NCI-H2107 (cell line): ENCODE data around the gene SPINK14.

Source experiments
- DNase-seq: peaks from one replicate; lab custom pipeline; 2025; lab: John Stamatoyannopoulos, UW

The SPINK14 gene, protein sequence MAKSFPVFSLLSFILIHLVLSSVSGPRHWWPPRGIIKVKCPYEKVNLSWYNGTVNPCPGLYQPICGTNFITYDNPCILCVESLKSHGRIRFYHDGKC

DNA sequence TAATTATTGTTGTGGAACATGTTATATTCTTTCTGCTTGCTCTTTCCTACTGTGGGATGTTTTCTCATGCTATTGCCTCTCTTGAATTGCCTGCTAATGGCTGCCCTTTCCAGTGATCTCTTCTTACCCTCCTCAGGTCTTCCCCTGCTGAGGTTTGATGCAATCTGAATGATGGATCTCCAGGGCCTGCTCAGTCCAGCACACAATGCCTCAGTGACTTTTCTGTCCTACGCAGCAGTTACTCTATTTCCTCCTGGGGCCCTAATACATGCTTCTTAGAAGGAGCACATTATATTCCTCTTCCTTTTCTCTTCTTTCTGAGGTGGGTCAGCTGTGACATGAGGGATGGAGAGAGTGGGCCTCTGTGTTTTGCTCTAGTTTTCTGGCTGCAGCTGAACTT is at the start of gene SPINK14:
Gene SPINK14, plus strand, starts transcription at position 301 of the 400 bp plus-strand sequence. CDS start 1,187 bp downstream, outside the sequence.
- no peak for DNase-seq

DNA sequence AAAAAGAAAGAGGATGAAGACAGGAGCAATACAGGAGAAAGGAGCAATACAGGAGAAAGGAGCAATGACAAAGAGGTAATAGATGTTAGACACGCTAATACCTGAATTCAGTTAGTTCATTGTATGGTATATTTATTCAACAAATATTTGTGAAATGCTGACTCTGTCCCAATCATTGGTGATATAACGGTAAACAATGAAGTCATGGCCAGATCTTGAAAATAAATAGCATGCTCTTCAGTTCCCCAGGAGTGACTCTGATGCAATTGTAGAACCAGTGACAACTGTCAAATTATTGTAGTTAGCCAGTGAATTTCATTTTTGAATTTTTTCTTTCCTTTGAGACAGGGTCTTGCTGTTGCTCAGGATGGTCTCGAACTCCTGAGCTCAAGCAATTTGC is 48.0 kb upstream of the SPINK14 start:
- no peak for DNase-seq

DNA sequence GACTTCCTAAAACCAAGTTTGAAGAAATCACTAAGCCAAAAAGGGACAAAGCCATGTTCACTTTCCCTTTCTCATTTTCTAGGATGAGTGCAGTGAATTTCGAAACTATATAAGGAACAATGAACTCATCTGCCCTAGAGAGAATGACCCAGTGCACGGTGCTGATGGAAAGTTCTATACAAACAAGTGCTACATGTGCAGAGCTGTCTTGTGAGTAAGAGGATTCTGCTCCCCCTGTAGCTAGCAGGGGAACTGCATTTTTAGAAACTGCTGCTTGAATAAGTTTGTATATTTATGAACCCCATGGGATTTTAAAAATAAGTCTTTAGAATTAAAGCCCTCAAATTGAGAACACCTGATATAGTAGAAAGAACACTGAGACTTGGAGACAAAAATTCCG is 42.7 kb upstream of the SPINK14 start:
- DNase-seq: no peak

DNA sequence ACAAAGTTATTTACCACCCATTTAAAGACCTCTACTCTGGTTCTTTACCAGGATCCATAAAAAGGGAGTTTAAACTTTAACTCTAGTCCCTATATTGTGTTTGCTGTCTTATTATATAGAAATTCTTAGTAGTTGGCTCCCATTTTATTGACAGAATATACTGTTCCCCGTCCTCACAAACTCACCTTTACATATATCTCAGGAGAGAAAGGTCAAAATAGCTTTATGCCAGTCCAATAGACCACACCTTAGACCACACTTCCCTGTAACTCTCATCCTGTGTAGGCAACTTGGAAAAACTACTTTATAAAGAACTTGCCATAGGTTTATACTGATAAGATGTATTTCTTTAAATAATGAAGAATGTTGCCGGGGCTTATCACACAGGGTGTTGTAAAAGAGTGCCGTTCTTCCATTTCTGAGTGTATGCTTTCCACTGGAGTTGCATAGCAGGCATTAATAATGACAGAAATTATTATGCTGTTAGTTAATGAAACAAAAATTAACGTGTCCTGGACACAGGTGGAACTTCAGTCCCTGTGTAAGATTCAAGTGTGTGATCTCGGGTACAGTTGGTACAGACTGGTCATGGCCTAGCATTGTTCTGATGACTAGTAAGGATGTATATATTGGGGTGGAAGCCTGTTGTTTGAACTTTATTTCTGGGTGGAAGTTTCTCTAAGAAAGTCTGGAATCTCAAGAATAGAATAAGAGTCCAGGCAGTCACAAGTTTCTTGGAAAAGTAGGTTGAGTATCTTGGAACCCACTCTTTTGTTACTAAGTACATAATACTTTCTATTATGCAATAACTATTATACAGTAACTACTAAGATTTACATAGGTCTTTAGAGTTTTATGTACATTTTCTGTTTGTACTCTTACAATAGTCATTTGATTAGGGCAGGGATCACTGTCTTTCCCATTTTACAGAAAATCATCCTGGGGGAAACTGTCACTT is 33.0 kb upstream of the SPINK14 start:
- DNase-seq: no peak

DNA sequence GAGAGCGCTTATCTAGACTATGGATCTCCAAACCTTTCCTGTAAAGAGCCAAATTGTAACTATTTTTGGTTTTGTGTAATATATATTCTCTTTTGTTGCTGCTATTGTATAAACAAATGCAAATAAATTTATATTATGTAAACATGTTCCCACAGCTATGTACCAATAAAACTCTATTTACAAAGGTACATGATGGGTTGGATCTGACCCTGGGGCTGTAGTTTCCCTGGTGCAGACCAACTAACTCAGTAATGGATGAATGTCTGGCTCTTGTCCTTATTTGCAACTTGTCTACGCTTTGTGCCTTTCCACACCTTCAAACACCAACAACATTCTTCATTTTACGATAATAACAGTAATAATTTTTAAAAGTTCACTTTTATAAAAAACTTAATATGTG is 27.5 kb upstream of the SPINK14 start:
- no peak for DNase-seq

DNA sequence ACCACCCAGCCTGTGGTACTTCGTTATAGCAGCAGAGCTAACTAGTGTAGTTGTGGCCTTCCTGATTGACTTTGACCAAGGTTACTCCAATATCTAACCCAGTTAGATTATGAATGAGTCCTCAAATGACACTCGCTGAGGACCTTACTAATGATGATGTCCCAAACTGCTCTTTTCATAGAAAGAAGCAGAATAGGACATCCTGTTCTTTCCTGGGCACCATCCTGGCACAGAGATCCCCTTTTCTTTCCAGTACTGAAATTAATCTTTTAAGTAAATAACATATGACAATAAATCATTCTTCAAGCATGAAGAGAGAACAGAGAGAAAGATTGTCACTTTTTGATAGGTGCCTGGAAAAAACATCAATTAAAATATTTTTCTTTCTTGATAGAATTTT is 26.7 kb upstream of the SPINK14 start:
- no peak for DNase-seq

DNA sequence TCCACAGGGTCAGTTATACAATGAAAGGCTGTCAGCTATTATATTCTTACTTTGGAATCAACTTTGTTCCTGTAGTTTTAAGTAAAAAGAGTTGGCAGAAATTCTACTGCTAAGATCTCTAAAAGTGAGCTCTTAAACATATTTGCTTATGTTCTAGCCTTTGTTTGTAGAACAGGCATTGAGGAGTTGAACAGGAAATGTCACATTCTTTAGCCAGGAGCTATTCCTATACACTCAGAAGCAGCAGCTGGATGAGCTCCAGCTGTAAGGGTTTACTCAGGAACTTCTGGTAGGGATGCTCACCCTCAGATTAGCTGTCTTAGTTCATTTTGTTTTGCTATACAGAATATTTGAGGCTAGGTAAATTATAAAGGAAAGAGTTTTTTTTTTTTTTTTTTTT is 22.4 kb upstream of the SPINK14 start:
- DNase-seq: no peak

DNA sequence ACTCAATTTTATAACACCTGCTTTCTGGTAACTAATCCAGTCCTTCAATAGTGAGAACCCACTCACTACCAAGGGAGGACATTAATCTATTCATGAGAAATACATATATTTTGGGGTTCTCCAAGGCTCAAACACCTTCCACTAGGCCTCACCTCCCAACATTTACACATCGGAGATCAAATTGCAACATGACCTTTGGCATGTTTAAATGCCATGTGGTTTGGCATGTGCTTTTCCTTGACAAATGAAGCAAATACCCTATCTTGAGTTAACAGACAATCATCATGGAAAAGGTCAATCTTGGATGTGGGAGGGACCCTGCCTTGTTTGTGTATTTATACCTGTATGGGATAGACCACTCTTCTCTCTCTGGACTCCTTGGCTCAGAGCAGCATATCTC is 21.9 kb upstream of the SPINK14 start:
- DNase-seq: no peak

DNA sequence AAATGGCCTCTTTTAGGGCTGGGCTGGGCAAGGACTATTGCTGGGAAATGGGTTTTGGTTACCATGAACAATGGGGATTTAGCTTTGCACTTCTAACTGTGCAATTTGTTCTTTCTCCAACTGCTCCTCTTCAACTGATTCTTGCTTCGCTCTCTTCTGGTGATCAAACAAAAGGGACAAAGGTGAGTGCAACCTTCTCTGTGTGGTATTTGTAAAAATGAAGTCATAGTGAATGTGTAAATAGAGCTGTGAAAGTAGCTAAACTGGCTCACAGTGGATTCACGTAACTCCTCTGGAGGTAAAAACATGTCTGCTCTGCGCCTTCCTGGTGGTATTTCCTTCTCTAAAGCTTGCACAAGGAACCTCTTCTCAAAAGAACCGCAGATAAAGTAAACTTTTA is 20.9 kb upstream of the SPINK14 start:
- no peak for DNase-seq

DNA sequence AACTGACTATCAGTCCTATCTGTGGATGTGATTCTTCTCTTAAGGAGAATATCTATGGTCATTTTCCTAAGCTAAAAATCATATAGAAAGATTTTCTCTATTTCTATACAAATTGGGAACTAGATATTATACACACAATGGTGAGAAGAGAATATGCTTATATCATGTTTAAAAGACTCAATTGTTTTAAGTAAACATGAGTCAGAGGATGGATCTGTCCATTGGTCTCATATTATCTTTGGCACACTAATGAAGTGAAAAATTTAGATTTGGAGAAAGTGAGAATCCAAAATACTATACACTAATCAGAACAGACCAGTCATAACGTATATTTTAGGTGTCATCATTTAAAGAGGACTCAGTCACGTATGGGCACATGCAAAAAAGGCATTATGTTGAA is 16.5 kb upstream of the SPINK14 start:
- no peak for DNase-seq

DNA sequence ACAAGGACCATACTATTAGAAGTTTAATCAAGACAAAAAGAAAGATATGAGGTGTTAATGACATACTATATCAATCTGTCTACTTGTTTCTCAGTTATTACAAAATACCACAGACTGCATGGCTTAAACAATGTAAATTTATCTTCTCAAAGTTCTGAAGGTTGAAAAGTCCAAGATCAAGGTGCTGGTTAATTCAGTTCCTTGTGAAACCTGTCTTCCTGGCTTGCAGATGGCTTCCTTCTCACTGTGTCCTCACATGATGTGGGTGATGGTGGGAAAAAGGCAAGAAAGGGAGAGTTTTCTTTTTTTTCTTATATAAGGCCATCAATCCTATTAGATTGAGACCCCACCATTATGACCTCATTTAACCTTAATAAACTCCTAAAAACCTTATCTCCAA is 15.6 kb upstream of the SPINK14 start:
- DNase-seq: no peak

DNA sequence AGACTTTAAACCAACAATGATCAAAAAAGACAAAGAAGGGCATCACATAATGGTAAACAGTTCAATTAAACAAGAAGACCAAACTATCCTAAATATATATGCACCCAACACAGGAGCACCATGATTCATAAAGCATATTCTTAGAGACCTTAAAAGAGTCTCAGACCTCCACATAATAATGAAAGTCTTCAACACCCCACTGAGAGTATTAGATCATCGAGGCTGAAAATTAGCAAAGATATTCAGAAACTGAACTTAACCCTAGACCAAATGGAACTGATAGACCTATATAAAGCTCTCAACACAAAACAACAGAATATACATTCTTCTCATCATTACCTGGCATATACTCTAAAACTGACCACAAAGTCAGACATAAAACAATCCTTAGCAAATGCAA is 11.7 kb upstream of the SPINK14 start:
- DNase-seq: no peak

DNA sequence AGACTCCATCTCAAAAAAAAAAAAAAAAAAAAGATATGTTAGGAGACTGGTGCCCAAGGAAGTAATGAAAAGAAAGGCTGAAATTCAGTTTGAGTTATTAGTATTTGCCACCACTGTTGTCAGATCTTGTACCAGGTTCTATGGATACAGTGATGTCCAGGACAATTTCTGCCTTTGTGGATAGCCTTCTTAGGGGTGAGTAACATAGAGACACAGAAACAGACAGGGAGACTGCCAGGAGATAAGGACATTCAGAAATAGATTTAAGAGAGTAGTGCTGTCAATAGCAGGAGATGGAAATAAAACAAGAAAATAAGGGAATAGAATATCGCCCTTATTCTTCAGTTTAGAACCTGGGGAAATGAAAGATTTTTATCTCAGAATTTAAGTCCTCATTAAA is 6.3 kb upstream of the SPINK14 start:
- DNase-seq: no peak

DNA sequence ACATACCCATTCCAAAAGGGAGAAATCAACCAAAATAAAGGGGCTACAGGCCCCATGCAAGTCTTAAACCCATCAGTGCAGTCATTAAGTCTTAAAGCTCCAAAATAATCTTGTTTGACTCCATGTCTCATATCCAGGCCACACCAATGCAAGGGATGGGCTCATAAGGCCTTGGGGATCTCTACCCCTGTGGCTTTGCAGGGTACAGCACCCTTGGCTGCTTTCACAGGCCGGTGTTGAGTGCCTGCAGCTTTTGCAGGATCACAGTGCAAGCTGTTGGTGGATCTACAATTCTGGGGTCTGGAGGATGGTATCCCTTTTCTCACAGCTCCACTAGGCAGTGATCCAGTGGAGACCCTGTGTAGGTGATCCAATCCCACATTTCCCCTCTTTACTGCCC is 5.0 kb upstream of the SPINK14 start:
- no peak for DNase-seq

DNA sequence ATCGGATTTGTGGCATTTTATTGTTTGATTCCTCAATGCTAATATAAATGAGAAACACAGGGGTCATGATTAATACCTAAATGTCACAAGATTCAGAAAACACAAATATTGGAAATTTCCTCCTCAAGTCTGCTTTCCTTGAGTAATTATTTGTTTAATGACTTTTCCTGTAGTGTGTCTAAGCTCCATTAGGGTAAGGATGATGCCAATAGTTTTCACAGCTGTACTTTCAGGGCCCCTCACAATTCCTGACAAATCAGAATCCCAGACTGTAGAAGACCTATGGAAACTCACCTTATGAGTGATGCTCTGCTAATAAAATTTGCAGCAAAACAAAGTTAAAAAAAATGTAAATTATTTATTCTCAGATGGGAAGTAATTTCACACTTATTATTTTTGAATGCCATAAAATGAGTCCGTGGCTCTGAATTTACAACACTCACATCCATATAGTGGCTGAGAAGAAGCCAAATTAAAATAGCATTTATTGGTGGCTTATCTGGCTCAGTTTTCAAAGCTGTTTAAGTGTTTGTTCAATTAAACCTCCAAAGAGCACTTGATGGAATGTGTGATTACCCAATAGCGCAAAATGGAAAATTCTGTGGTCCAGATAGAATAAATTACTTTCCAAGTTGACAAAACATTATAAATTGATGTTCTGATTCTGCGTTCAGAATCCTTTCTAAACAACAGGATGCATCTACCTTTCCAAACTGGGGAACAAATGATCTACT is 1.6 kb upstream of the SPINK14 start:
- no peak for DNase-seq

DNA sequence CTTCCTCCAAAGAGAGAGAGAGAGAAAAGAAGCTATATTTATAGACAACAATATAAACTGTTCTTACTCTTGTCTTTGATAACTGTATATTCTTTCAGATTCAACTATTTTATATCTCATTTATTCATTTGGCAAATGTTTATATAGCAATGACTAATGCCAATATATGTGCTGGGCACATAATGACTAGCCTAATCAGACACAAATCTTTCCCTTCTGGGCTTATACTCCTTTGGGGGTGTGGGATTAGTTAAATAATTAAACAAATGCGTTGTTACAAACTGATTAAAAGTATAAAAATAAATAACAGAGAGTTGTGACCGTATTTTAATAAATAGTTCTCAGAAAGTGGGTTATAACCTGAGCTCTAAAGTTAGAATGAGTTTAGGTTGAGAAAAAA is 4.0 kb downstream of the SPINK14 start:
- no peak for DNase-seq

DNA sequence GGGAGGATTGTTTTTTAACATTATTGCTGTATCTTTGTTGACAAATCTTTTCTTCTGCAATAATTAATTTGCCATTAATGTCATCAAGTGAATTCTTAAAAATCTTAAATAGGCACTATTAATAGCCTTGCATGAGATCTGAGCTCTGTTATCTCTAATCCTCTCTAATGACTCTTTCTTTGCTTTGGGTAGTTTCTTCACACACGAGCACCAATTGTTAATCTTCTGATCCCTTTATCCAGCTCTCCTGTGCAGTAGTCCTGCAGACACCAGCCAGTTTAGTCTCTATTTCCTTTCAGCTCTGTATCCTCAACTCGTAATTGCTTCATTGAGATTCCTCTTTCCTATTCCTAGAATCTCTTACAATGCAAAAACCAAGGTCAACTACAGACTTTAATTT is 8.1 kb downstream of the SPINK14 start:
- DNase-seq: no peak

DNA sequence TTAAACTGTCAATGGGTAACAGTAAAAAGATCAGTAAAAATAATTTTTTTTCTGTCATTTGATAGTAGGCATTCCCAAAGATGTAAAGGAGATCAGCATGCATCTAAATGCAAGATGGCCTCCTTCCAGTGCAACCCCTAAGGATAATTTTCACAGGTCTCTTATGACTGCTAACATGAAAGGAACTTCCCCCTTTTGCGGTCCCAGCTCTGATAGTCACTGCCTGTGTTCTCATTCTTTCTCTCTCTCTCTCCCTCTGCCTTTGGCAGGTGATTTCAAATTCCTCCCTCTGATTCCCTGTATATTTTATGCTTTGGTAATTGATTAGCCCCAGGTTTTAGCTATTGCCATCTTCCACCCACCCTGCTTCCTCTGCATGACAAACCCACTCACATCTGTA is 8.9 kb downstream of the SPINK14 start:
- DNase-seq: no peak

DNA sequence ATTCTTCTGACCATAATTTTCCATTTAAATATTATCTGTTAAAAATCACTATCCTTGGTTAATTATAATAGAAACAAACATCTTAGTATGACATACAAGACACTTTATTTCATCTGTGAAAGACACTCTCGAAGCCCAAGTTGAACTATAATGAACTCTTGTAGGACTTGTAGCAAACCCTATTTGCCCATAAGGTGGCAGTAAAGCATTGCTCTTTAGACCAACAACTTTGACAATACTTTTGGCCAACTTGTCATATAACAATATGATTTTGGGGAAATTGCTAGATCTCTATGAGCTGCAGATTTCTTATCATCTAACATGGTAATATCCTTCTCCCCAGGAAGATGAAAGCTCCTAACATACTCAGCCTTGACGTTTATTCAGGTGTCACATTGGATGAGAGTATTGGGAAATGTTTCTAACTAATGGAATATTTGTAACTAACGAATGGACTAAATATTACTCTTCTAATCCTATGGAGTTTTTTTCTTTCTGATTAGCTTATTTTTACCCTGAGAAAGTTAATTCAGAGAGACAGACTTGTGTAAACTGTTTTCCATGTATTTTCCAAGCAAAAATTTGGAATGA is 11.0 kb downstream of the SPINK14 start:
- DNase-seq: peak; percentile 1

DNA sequence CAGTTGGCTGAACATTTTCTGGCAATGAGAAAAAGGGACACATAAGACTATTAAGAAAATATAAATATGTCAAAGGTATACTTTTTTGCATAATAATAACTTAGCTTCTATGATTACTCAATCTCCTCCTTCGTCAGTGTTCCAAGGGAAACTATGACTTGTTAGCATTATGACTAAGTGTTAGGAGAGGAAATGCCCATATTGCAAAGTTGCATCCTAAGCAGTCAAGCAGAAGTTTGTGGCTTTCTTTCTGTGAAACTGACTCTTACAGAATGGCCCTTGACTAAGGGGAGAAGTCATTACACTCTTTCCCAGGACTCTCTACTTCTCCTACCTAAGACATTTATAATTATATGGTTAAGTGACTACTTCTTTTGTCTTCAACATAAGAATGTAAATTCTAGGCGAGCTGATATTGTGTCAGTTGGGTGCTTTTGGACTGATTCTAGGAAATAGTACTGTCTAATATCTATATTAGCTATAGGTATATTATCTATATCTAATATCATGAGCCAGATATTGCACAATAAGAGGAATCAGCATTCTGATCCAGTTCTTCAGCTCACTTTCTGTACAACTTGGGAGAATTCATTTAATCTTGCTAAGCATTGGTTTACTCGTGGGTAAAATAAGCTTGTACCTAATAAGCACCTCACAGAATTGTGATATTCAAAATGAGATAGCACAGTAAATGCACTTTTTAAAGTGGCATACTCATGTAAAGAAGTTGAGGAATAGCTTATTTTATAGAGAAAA is 18.1 kb downstream of the SPINK14 start:
- no peak for DNase-seq

DNA sequence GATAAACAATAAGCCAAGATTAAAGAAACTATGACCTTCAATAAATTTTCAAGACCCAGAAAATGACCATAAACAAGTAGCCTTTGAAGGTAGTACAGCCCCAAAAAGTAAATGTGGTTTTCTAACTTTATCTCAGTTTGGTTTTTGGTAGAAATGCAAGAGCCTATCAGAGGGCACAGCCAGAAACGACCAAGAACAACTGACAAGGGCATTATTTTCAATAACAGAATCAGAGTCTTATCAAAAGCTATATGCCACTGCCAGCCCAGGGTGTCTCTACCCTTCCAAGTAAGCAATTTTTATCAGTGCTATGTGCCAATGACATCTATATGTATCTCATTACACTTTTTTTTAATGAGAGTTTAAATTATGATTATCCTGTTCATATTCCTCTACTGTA is 22.7 kb downstream of the SPINK14 start:
- no peak for DNase-seq

DNA sequence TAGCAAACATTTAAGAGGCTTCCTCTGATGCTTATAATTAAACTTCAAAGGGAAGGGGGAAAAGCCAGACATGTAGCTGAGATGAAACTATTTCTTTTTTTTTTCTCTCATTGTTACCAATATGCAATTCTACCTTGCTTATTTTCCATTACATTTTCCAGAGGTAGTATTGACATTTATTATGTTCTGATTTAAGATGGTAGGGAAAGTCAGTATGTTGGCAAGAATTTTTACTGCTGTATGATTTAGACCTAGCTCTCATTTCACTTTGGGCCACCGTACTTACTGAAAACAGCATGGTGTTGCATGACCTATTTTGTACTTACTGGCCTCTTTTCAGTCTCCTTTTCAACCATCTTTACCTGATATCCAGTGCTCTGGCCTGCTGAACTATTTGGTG is 24.9 kb downstream of the SPINK14 start:
- DNase-seq: no peak
